HG02623 (cell line): Measurements from ENCODE around the gene CHRDL1.
"Not testable (repeated sequence)": the region's sequence is repeated elsewhere in the genome, so short reads cannot be mapped to it uniquely, and the experiment has no call there.

ENCODE experiments used
- ATAC-seq: cut with Tn5 transposase; IDR thresholded peaks from one replicate; pipeline ENCODE4 v1.9.1; 2021; ENCODE audit warnings: moderate library complexity; ENCODE audit not compliant: unreplicated experiment

Gene CHRDL1

DNA sequence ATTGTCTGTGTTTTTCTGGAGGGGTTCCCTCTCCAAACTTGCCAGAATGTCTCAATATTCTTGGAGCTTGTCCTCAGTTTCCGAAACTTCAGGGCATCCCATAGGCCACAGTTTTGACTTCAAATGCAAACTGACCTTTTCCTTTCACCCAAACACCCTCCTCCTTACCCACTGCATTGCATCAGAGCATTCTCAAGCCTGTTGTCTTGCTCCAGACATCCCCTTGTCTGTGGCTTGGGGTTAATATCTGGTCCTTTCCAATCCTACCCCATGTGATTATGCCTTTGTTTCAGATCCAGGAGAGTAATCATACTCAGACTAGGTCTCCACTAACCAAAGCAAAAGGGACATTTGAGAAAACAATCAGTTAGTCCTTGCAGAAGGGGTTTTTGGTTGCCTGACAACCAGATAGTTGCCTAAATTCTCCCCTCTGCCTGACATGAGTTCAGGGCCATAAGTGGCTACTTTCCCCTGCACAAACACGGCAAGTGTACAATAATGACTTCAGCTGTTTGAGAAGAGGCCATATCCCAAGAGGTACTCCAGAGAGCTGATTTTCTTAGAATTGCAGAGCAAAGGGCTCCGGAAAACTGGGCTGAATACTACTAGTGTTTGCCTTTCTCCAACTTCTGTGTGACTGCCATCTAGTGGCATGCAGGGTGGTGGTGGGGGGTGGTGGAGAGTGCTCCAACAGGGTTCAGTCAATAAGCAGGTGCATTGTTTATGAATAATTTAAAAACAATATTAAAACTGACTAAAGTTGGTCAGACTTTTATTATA is 130.2 kb downstream of the CHRDL1 start:
- ATAC-seq = peak; percentile 53

DNA sequence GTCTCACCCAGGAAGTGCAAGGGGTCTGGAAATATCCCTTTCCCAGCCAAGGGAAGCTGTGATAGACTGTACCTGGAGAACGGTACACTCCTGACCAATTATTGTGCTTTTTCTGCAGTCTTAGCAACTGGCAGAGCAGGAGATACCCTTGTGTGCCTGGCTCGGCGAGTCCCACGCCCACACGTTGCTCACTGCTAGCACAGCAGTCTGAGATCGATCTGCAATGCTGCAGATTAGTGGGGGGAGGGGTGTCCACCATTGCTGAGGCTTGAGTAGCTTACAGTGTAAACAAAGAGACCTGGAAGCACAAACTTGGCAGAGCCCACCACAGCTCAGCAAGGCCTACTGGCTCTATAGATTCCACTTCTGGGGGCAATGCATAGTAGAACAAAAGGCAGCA is 138.5 kb downstream of the CHRDL1 start:
- ATAC-seq = no peak

GRCh38 chrX:110654280-110654679 is 141.3 kb downstream of the CHRDL1 start:
- not testable (repeated sequence) for ATAC-seq

DNA sequence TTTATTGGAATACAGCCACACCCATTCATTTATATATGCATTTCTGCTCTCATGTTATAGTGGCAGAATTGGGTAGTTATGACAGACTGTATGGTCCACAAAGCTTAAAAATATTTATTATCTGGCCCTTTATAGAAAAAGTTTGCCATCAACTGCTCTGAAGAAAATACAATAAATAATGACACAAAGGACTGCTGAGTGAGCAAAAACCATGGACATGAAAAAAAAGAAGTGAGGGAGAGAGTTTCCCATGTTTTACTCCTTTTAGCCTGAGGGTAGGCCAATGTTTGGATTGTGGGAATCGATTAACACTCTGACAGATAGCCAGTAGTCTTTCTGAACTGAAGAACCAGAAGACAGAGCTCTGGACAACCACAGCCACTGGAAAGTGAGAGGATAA is 149.2 kb downstream of the CHRDL1 start:
- ATAC-seq = no peak
